ENCODE results near the gene CD63. TPM values are rescaled to one million over a fixed set of nuclear protein-coding genes. Genes with fewer than 3 reads are reported as not detected.
A peak's percentile ranks its signal among the peaks of the same experiment; 100 is the strongest.

Gene CD63
- total and polyA plus RNA-seq, 12 donors = 796 to 2,350 (median 1,526) TPM

DNA sequence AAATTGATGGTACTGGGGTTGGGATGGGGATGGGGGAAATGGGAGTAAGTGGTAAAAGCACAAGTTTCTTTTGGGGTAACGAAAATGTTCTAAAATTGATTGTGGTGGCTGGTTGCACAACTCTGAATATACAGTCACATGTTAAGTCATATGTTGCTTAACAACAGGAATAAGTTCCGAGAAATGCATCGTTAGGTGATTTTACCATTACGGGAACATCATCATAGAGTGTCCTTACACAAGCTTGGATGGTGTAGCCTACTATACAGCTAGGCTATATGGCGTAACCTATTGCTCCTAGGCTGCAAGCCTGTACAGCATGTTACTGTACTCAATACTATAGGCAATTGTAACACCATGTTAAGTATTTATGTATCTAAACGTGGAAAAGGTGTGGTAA is 52.1 kb downstream of the CD63 start:
- Histone ChIP-seq H3K27me3 (no peaks in the 10 kb centered on the region), H3K36me3 (replicated peaks in 1 of 2) (no peaks in the 10 kb centered on the region), H3K27ac (peak overlapping the region in 1 of 5 donors; percentile 47), H3K9me3 (replicated peaks in 1 of 3) (no peaks in the 10 kb centered on the region), H3K4me3 (no peak overlapping the region), H3K4me1 (replicated peaks in 1 of 2) (peaks cover 5 to 13% of the 10 kb centered on the region in 2 donors)
- TF ChIP-seq POLR2A (IDR thresholded peaks at IDR 0.05) = no peak
- TF ChIP-seq, protein P1, sequence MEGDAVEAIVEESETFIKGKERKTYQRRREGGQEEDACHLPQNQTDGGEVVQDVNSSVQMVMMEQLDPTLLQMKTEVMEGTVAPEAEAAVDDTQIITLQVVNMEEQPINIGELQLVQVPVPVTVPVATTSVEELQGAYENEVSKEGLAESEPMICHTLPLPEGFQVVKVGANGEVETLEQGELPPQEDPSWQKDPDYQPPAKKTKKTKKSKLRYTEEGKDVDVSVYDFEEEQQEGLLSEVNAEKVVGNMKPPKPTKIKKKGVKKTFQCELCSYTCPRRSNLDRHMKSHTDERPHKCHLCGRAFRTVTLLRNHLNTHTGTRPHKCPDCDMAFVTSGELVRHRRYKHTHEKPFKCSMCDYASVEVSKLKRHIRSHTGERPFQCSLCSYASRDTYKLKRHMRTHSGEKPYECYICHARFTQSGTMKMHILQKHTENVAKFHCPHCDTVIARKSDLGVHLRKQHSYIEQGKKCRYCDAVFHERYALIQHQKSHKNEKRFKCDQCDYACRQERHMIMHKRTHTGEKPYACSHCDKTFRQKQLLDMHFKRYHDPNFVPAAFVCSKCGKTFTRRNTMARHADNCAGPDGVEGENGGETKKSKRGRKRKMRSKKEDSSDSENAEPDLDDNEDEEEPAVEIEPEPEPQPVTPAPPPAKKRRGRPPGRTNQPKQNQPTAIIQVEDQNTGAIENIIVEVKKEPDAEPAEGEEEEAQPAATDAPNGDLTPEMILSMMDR (IDR thresholded peaks at IDR 0.05) = no peak
- intact Hi-C loops (cut with DNase I) = no loop called here
- DNase-seq = no peak
- WGBS, 4 donors = 37 to 77% (median 62%) methylated on average over 6 of the region's 6 CpGs

DNA sequence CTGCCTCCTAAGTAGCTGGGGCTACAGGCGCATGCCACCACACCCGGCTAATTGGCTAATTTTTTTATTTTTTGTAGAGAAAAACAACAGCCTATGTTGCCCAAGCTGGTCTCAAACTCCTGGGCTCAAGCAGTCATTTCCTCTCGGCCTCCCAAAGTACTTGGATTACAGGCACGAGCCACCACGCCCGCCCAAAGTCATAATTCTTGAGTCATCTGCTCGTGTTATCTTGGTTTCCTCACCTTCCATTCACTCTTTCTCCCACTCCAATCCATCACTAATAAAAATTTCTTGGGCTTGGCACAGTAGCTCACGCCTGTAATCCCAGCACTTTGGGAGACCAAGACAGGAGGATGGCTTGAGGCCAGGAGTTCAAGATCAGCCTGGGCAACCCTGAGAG is 53.1 kb downstream of the CD63 start:
- WGBS, 4 donors = 79 to 83% (median 80%) methylated on average over 8 of the region's 8 CpGs

More for the DNA sequence above, 53.1 kb downstream of the CD63 start:
- Histone ChIP-seq H3K36me3 (replicated peaks in 1 of 2) (no peaks in the 10 kb centered on the region), H3K4me3 (no peak overlapping the region), H3K9me3 (replicated peaks in 1 of 3) (no peaks in the 10 kb centered on the region), H3K4me1 (replicated peaks in 1 of 2) (peaks cover 0 to 4% of the 10 kb centered on the region in 2 donors), H3K27me3 (no peaks in the 10 kb centered on the region), H3K27ac (no peak overlapping the region)
- intact Hi-C loops (cut with DNase I) = no loop called here
- TF ChIP-seq, protein P1 (IDR thresholded peaks at IDR 0.05) = no peak
- no peak for TF ChIP-seq POLR2A (IDR thresholded peaks at IDR 0.05)
- DNase-seq = peak in 1 of 7 donors; percentile 19

Small RNAs within 50 kb of the gene (small RNA-seq; reads per million reads assigned to genes)
- 0 reads per million in 2 donors for gene AC009779.1
- gene RF00017 = 0 reads per million in 2 donors

Other genes starting within 250 kb of the CD63 start
- gene OR6C68, start 236.6 kb downstream of the CD63 start, total RNA-seq = not detected
- not detected for gene OR6C68, start 236.6 kb downstream of the CD63 start, polyA plus RNA-seq
- gene OR6C4, start 179.4 kb downstream of the CD63 start, total RNA-seq = not detected
- not detected for gene OR6C4, start 179.4 kb downstream of the CD63 start, polyA plus RNA-seq
- not detected for gene OR2AP1, start 156.5 kb downstream of the CD63 start, total RNA-seq
- gene OR2AP1, start 156.5 kb downstream of the CD63 start, polyA plus RNA-seq = not detected
- not detected for gene OR10P1, start 92.1 kb downstream of the CD63 start, total RNA-seq
- gene OR10P1, start 92.1 kb downstream of the CD63 start, polyA plus RNA-seq = not detected
- gene ITGA7, start 21.1 kb downstream of the CD63 start, total RNA-seq = 10 to 100 TPM in 6 of 9 donors, 1 to 10 TPM in 3; 5.7 to 41.3 (median 14.6) TPM
- gene ITGA7, start 21.1 kb downstream of the CD63 start, polyA plus RNA-seq = 10 to 100 TPM in 2 of 3 donors, 1 to 10 TPM in 1; 9.3 to 77.1 (median 53.6) TPM
- gene BLOC1S1, start 13.0 kb downstream of the CD63 start, total RNA-seq = 100 to 1,000 TPM; 180 to 304 (median 220) TPM
- gene BLOC1S1, start 13.0 kb downstream of the CD63 start, polyA plus RNA-seq = 1,000 to 10,000 TPM in 1 of 3 donors, 100 to 1,000 TPM in 2; 188 to 1,005 (median 657) TPM
- gene RDH5, start 8.6 kb downstream of the CD63 start, total RNA-seq = 10 to 100 TPM in 1 of 9 donors, 1 to 10 TPM in 8; 1.9 to 25.7 (median 4.5) TPM
- gene RDH5, start 8.6 kb downstream of the CD63 start, polyA plus RNA-seq = 10 to 100 TPM in 2 of 3 donors, 1 to 10 TPM in 1; 2.7 to 41.4 (median 32.7) TPM
- 1 to 10 TPM; 3.3 to 8.3 (median 6.7) TPM for gene GDF11, start 14.1 kb upstream of the CD63 start, total RNA-seq
- 1 to 10 TPM; 2.4 to 4.1 (median 3.8) TPM for gene GDF11, start 14.1 kb upstream of the CD63 start, polyA plus RNA-seq
- 100 to 1,000 TPM in 1 of 9 donors, 10 to 100 TPM in 8; 23.2 to 148 (median 56.0) TPM for gene SARNP, start 88.7 kb upstream of the CD63 start, total RNA-seq
- 100 to 1,000 TPM; 113 to 131 (median 117) TPM for gene SARNP, start 88.7 kb upstream of the CD63 start, polyA plus RNA-seq
- 10 to 100 TPM; 11.7 to 74.7 (median 26.3) TPM for gene ORMDL2, start 89.0 kb upstream of the CD63 start, total RNA-seq
- gene ORMDL2, start 89.0 kb upstream of the CD63 start, polyA plus RNA-seq = 10 to 100 TPM; 45.4 to 97.7 (median 68.6) TPM
- gene DNAJC14, start 100.6 kb upstream of the CD63 start, total RNA-seq = 10 to 100 TPM; 26.3 to 50.0 (median 32.3) TPM
- 10 to 100 TPM in 2 of 3 donors, 1 to 10 TPM in 1; 9.9 to 31.2 (median 12.4) TPM for gene DNAJC14, start 100.6 kb upstream of the CD63 start, polyA plus RNA-seq
- 10 to 100 TPM in 3 of 9 donors, 1 to 10 TPM in 5, under 1 TPM in 1; 0.89 to 17.3 (median 7.0) TPM for gene MMP19, start 113.9 kb upstream of the CD63 start, total RNA-seq
- 10 to 100 TPM in 2 of 3 donors, 1 to 10 TPM in 1; 8.0 to 15.8 (median 15.3) TPM for gene MMP19, start 113.9 kb upstream of the CD63 start, polyA plus RNA-seq
- gene PYM1, start 198.9 kb upstream of the CD63 start, total RNA-seq = 10 to 100 TPM; 32.1 to 60.9 (median 37.8) TPM
- 10 to 100 TPM; 48.3 to 59.1 (median 49.0) TPM for gene PYM1, start 198.9 kb upstream of the CD63 start, polyA plus RNA-seq
- 100 to 1,000 TPM in 1 of 9 donors, 10 to 100 TPM in 8; 16.0 to 116 (median 31.9) TPM for gene DGKA, start 202.2 kb upstream of the CD63 start, total RNA-seq
- gene DGKA, start 202.2 kb upstream of the CD63 start, polyA plus RNA-seq = 10 to 100 TPM; 21.1 to 99.8 (median 66.2) TPM
- gene PMEL, start 237.0 kb upstream of the CD63 start, total RNA-seq = 1 to 10 TPM in 5 of 9 donors, under 1 TPM in 3, not detected in 1; 0.35 to 3.8 (median 1.3) TPM
- gene PMEL, start 237.0 kb upstream of the CD63 start, polyA plus RNA-seq = 1 to 10 TPM in 2 of 3 donors, under 1 TPM in 1; 0.77 to 1.5 (median 1.0) TPM
- 10 to 100 TPM in 8 of 9 donors, 1 to 10 TPM in 1; 6.3 to 30.6 (median 18.7) TPM for gene CDK2, start 237.8 kb upstream of the CD63 start, total RNA-seq
- 10 to 100 TPM in 1 of 3 donors, 1 to 10 TPM in 2; 6.0 to 16.5 (median 9.2) TPM for gene CDK2, start 237.8 kb upstream of the CD63 start, polyA plus RNA-seq
- gene RAB5B, start 245.1 kb upstream of the CD63 start, total RNA-seq = 100 to 1,000 TPM in 5 of 9 donors, 10 to 100 TPM in 4; 77.6 to 134 (median 112) TPM
- 100 to 1,000 TPM in 1 of 3 donors, 10 to 100 TPM in 2; 34.4 to 137 (median 43.6) TPM for gene RAB5B, start 245.1 kb upstream of the CD63 start, polyA plus RNA-seq

Measured in adrenal gland (tissue), 12 donors.